KMS-11 (cell line): ENCODE measurements around the gene THRB.

ENCODE experiments used
- H2AFZ ChIP-seq: fragments of 200-600 bp; sonication (generic); 2 replicates; pipeline ENCODE4 v1.6.1; 2016; ENCODE audit warnings: antibody characterized with exemption, mixed run types, low read depth
- H3K27ac ChIP-seq: fragments of 200-600 bp; sonication (generic); 2 replicates; pipeline ENCODE4 v1.6.1; 2016; ENCODE audit warnings: mild to moderate bottlenecking, mixed run types
- H3K27me3 ChIP-seq: fragments of 200-600 bp; sonication (generic); 2 replicates; pipeline ENCODE4 v1.6.1; 2017; ENCODE audit warnings: mild to moderate bottlenecking, low read depth, mixed run types, moderate library complexity; ENCODE audit not compliant: insufficient read depth
- H3K36me3 ChIP-seq: fragments of 200-600 bp; sonication (generic); 2 replicates; pipeline ENCODE4 v1.6.1; 2017; ENCODE audit warnings: mild to moderate bottlenecking, mixed run types; ENCODE audit not compliant: insufficient read depth
- H3K4me1 ChIP-seq: fragments of 200-600 bp; sonication (generic); 2 replicates; pipeline ENCODE4 v1.6.1; 2016; ENCODE audit warnings: mild to moderate bottlenecking, low read depth, mixed run types; ENCODE audit not compliant: poor library complexity, severe bottlenecking
- H3K4me2 ChIP-seq: fragments of 200-600 bp; sonication (generic); 2 replicates; pipeline ENCODE4 v1.7.0; 2016; ENCODE audit warnings: mild to moderate bottlenecking, mixed run types
- H3K4me3 ChIP-seq: fragments of 200-600 bp; sonication (generic); IDR thresholded peaks from 2 replicates; pipeline ENCODE4 v1.6.1; 2017; ENCODE audit warnings: low read depth, low read length, mixed read lengths; ENCODE audit not compliant: insufficient read depth
- H3K79me2 ChIP-seq: fragments of 200-600 bp; sonication (generic); 2 replicates; pipeline ENCODE4 v1.6.1; 2016; ENCODE audit warnings: low read depth, mixed run types; ENCODE audit not compliant: insufficient read depth
- H3K9ac ChIP-seq: fragments of 200-600 bp; sonication (generic); 2 replicates; pipeline ENCODE4 v1.6.1; 2016; ENCODE audit warnings: mild to moderate bottlenecking, mixed run types
- H4K20me1 ChIP-seq: fragments of 200-600 bp; sonication (generic); 2 replicates; pipeline ENCODE4 v1.6.1; 2016; ENCODE audit warnings: mild to moderate bottlenecking, mixed run types; ENCODE audit not compliant: insufficient read depth
- CTCF ChIP-seq: fragments of 200-600 bp; sonication (generic); conservative IDR thresholded peaks from 2 replicates; pipeline ENCODE4 v1.6.1; 2017; ENCODE audit warnings: low read depth, mild to moderate bottlenecking, antibody characterized with exemption, low read length, moderate library complexity, mixed read lengths

The THRB gene

GRCh38 chr3:24443476-24443875 is 51.2 kb downstream of the THRB start:
- H3K4me2 ChIP-seq, result no peak overlapping the region
- TF ChIP-seq CTCF, result no peak

GRCh38 chr3:24440760-24441464 is 53.7 kb downstream of the THRB start:
- no peaks in the 10 kb centered on the region for H4K20me1 ChIP-seq
- no peak overlapping the region for H3K9ac ChIP-seq
- TF ChIP-seq CTCF, result no peak
- no peak overlapping the region for H3K4me2 ChIP-seq
- H3K27ac ChIP-seq, result no peak overlapping the region
- H2AFZ ChIP-seq, result no peak overlapping the region
- H3K79me2 ChIP-seq, result no peaks in the 10 kb centered on the region
- H3K27me3 ChIP-seq, result no peaks in the 10 kb centered on the region
- no peaks in the 10 kb centered on the region for H3K36me3 ChIP-seq
- H3K4me3 ChIP-seq, result no peak overlapping the region
- H3K4me1 ChIP-seq, result no peaks in the 10 kb centered on the region

More at GRCh38 chr3:24443476-24443875, 51.2 kb downstream of the THRB start:
- H4K20me1 ChIP-seq, result no peaks in the 10 kb centered on the region
- H2AFZ ChIP-seq, result no peak overlapping the region
- H3K79me2 ChIP-seq, result no peaks in the 10 kb centered on the region
- H3K4me3 ChIP-seq, result no peak overlapping the region
- H3K27me3 ChIP-seq, result no peaks in the 10 kb centered on the region
- no peak overlapping the region for H3K27ac ChIP-seq
- no peaks in the 10 kb centered on the region for H3K36me3 ChIP-seq
- no peak overlapping the region for H3K9ac ChIP-seq
- no peaks in the 10 kb centered on the region for H3K4me1 ChIP-seq

GRCh38 chr3:24439021-24439420 is 55.6 kb downstream of the THRB start:
- Histone ChIP-seq H3K27ac (no peak overlapping the region), H4K20me1 (no peaks in the 10 kb centered on the region), H3K27me3 (no peaks in the 10 kb centered on the region), H3K4me2 (no peak overlapping the region), H3K4me3 (no peak overlapping the region), H3K9ac (no peak overlapping the region), H2AFZ (no peak overlapping the region), H3K4me1 (no peaks in the 10 kb centered on the region), H3K79me2 (no peaks in the 10 kb centered on the region), H3K36me3 (no peaks in the 10 kb centered on the region)
- no peak for TF ChIP-seq CTCF

- Histone ChIP-seq H3K36me3 (no peaks in the 10 kb centered on the region), H3K27me3 (no peaks in the 10 kb centered on the region), H4K20me1 (no peaks in the 10 kb centered on the region), H3K4me3 (no peak overlapping the region), H3K27ac (no peak overlapping the region), H3K4me1 (no peaks in the 10 kb centered on the region), H2AFZ (no peak overlapping the region), H3K4me2 (no peak overlapping the region), H3K9ac (no peak overlapping the region), H3K79me2 (no peaks in the 10 kb centered on the region)
- TF ChIP-seq CTCF, result no peak
Measured at GRCh38 chr3:24437326-24437725, 57.3 kb downstream of the THRB start.
